GM12875 (cell line): Measurements from ENCODE around the gene NUDT4B.
"Not testable (repeated sequence)": the region's sequence is repeated elsewhere in the genome, so short reads cannot be mapped to it uniquely, and the experiment has no call there.

Source experiments
- H3K4me3 ChIP-seq: one replicate; pipeline ENCODE4 v1.5.1; 2011; ENCODE audit warnings: low read depth, low read length, control low read depth

Gene NUDT4B

DNA sequence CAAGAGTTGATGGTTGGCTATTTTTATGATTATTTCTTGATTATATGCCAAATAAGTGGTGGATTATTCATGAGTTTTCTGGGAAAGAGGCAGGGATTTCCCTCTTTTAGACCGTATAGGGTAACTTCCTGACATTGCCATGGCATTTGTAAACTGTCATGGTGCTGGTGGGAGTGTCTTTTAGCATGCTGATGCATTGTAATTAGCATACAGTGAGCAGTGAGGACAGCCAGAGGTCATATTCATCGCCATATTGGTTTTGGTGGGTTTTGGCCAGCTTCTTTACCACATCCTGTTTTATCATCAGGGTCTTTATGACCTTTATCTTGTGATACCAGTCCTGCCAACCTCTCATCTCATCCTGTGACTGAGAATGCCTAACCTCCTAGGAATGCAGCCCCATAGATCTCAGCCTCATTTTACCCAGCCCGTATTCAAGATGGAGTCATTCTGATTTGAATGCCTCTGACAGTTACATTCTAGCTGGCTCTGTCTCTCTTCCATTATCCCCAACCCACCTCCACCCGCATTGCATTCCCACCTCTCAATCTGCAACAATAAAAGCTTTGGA, 45.3 kb downstream of the NUDT4B start:
- not testable (repeated sequence) for H3K4me3 ChIP-seq
